Liver (tissue), 9 donors: ENCODE results near the gene TRHDE. TPM values are rescaled to one million over a fixed set of nuclear protein-coding genes. Genes with fewer than 3 reads are reported as not detected.
"Not testable (repeated sequence)": the region's sequence is repeated elsewhere in the genome, so short reads cannot be mapped to it uniquely, and the experiment has no call there.

Experiments used
- DNase-seq: peaks from one replicate; pipeline ENCODE4 v3.0.0-alpha.2; 2017; ENCODE audit warnings: low spot score
- H3K27ac ChIP-seq, 2 donors: one replicate each; pipeline ENCODE4 v1.7.0; 2013; ENCODE audit warnings: inconsistent platforms in 2 of 2, low read length in 2 of 2, control low read depth in 1 of 2, low read depth in 1 of 2, mild to moderate bottlenecking in 1 of 2
- H3K27me3 ChIP-seq, 4 donors: one replicate each; pipeline versions ENCODE4 v1.6.1 to v1.7.0; 2013; ENCODE audit warnings: low read length in 3 of 4, inconsistent platforms in 1 of 4, mild to moderate bottlenecking in 1 of 4, moderate library complexity in 1 of 4; ENCODE audit not compliant: control insufficient read depth in 4 of 4, insufficient read depth in 4 of 4
- H3K36me3 ChIP-seq, 4 donors: one replicate each; pipeline versions ENCODE4 v1.6.1 to v1.7.0; 2013; ENCODE audit warnings: low read length in 3 of 4, mild to moderate bottlenecking in 3 of 4, low read depth in 1 of 4, moderate library complexity in 1 of 4; ENCODE audit not compliant: control insufficient read depth in 4 of 4, insufficient read depth in 3 of 4
- H3K4me1 ChIP-seq, 4 donors: one replicate each; pipeline versions ENCODE4 v1.6.1 to v1.7.0; 2013; ENCODE audit warnings: low read length in 3 of 4, mild to moderate bottlenecking in 3 of 4, moderate library complexity in 1 of 4; ENCODE audit not compliant: control insufficient read depth in 4 of 4, insufficient read depth in 4 of 4
- H3K4me3 ChIP-seq, 3 donors: one replicate each; pipeline versions ENCODE4 v1.6.1 to v1.7.0; 2013; ENCODE audit warnings: low read length in 3 of 3, control low read depth in 1 of 3, low read depth in 1 of 3, mild to moderate bottlenecking in 1 of 3
- H3K9ac ChIP-seq, 2 donors: one replicate each; pipeline ENCODE4 v1.7.0; 2013; ENCODE audit warnings: low read length in 2 of 2, mild to moderate bottlenecking in 2 of 2, moderate library complexity in 2 of 2, control low read depth in 1 of 2, low read depth in 1 of 2
- H3K9me3 ChIP-seq, 4 donors: one replicate each; pipeline versions ENCODE4 v1.6.1 to v1.7.0; 2013; ENCODE audit warnings: low read length in 3 of 4; ENCODE audit not compliant: control insufficient read depth in 4 of 4
- ATF3 ChIP-seq: IDR thresholded peaks from 2 replicates; pipeline ENCODE4 v1.6.1; 2016; ENCODE audit warnings: antibody characterized with exemption
- EGR1 ChIP-seq, 2 donors: IDR thresholded peaks; 2 replicates each; pipeline ENCODE4 v1.6.1; 2016 to 2018; ENCODE audit warnings: antibody characterized with exemption in 2 of 2, low read depth in 2 of 2
- GABPA ChIP-seq, 2 donors: IDR thresholded peaks in 1 of 2; conservative IDR thresholded peaks in 1 of 2; 2 replicates each; pipeline ENCODE4 v1.6.1; 2016; ENCODE audit warnings: antibody characterized with exemption in 2 of 2, mild to moderate bottlenecking in 1 of 2, moderate library complexity in 1 of 2
- HNF4A ChIP-seq, 2 donors: conservative IDR thresholded peaks; 2 replicates each; pipeline ENCODE4 v1.6.1; 2016; ENCODE audit warnings: antibody characterized with exemption in 2 of 2, mild to moderate bottlenecking in 2 of 2
- JUND ChIP-seq, 2 donors: IDR thresholded peaks; 2 replicates each; pipeline ENCODE4 v1.6.1; 2016; ENCODE audit warnings: antibody characterized with exemption in 2 of 2
- NR2F2 ChIP-seq: IDR thresholded peaks from 2 replicates; pipeline ENCODE4 v1.6.1; 2016; ENCODE audit warnings: antibody characterized with exemption
- REST ChIP-seq: IDR thresholded peaks from 2 replicates; pipeline ENCODE4 v1.6.1; 2016; ENCODE audit warnings: antibody characterized with exemption, mild to moderate bottlenecking
- RXRA ChIP-seq, 2 donors: IDR thresholded peaks; 2 replicates each; pipeline ENCODE4 v1.6.1; 2017 to 2018; ENCODE audit warnings: antibody characterized with exemption in 2 of 2, mild to moderate bottlenecking in 1 of 2
- SP1 ChIP-seq: IDR thresholded peaks from 2 replicates; pipeline ENCODE4 v1.6.1; 2018; ENCODE audit warnings: antibody characterized with exemption, mild to moderate bottlenecking
- TAF1 ChIP-seq: conservative IDR thresholded peaks from 2 replicates; pipeline ENCODE4 v1.6.1; 2016; ENCODE audit warnings: antibody characterized with exemption, mild to moderate bottlenecking
- YY1 ChIP-seq: IDR thresholded peaks from 2 replicates; pipeline ENCODE4 v1.6.1; 2016; ENCODE audit warnings: antibody characterized with exemption, mild to moderate bottlenecking
- ZBTB33 ChIP-seq: IDR thresholded peaks from 2 replicates; pipeline ENCODE4 v1.6.1; 2016; ENCODE audit warnings: antibody characterized with exemption
- WGBS: extraction: QIAGEN DNeasy Blood & Tissue Kit; methylation state at CpG from one replicate; pipeline ENCODE4 v1.1.7; 2013; 5-methylcytosine and 5-hydroxymethylcytosine counted together
- polyA plus RNA-seq, 2 donors: library from polyadenylated mRNA; stranded (reverse) in 1 of 2; unstranded in 1 of 2; fragments of 200-250 nt in 1 of 2; fragments of >200 nt in 1 of 2; fragmentation: Nextera tagmentation in 1 of 2; extraction: Ambion mirVana in 1 of 2; gene quantifications; one replicate each; pipeline versions ENCODE4 v1.2.1 to v1.2.3, GENCODE V29; 2013 to 2015
- total RNA-seq, 2 donors: library from RNA; depleted of rRNA; stranded (reverse); fragments of >200 nt; gene quantifications; one replicate each; pipeline ENCODE4 v1.2.3, GENCODE V29; 2014
- TF ChIP-seq, protein P1 (sequence below): fragments of 150-350 bp; IDR thresholded peaks from 2 replicates; pipeline ENCODE4 v1.5.1; 2017; ENCODE audit warnings: improper control_type of control experiment, low read depth, low read length; ENCODE audit not compliant: missing input control
- TF ChIP-seq, protein P2 (sequence below): IDR thresholded peaks from 2 replicates; pipeline ENCODE4 v1.6.1; 2016; ENCODE audit warnings: antibody characterized with exemption
- donor health status: healthy.
- donor health status: healthy.
- donor health status: healthy.
- donor health status: healthy.
- donor health status: healthy.

The TRHDE gene
- total and polyA plus RNA-seq, 4 donors, result 0.05 to 0.17 (median 0.14) TPM; not detected in 1

- Histone ChIP-seq H3K27ac (no peak overlapping the region), H3K27me3 (no peaks in the 10 kb centered on the region), H3K36me3 (no peaks in the 10 kb centered on the region), H3K4me1 (no peaks in the 10 kb centered on the region), H3K9ac (no peak overlapping the region), H3K4me3 (no peak overlapping the region), H3K9me3 (peaks cover 0 to 3% (median 0%) of the 10 kb centered on the region in 4 donors)
- no peak for DNase-seq
- WGBS, result 92% methylated on average over 1 of the region's 1 CpG
- TF ChIP-seq JUND (IDR thresholded peaks at IDR 0.05) (no peak), TAF1 (no peak), RXRA (IDR thresholded peaks at IDR 0.05) (no peak), SP1 (no peak), YY1 (no peak)
Measured at GRCh38 chr12:72699362-72699761, 427.2 kb downstream of the TRHDE start.

DNA sequence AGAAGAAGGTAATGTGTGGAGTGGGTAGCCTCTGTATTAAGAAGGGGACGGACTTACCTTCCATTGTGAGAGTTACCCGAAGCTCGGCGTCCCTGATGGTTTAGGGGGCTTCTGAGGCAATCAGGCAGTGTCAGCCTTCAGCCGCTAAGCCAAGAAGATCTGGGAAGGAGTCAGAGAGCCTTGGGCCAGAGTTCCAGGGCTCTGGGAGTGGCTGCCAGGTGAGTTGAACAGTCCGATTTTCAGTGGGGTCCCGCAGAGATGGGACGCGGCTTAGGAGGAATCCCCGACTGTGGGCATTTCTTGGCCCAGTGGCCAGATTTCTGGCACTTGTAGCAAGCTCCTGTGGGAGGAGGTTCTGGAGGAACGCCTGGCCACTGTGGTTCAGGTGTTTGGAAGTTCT is 439.9 kb downstream of the TRHDE start:
- not testable (repeated sequence) for H3K9me3 ChIP-seq, H3K4me3 ChIP-seq, H3K36me3 ChIP-seq, H3K27ac ChIP-seq, H3K9ac ChIP-seq, DNase-seq, H3K4me1 ChIP-seq, H3K27me3 ChIP-seq
- WGBS, result 94% methylated on average over 11 of the region's 11 CpGs

DNA sequence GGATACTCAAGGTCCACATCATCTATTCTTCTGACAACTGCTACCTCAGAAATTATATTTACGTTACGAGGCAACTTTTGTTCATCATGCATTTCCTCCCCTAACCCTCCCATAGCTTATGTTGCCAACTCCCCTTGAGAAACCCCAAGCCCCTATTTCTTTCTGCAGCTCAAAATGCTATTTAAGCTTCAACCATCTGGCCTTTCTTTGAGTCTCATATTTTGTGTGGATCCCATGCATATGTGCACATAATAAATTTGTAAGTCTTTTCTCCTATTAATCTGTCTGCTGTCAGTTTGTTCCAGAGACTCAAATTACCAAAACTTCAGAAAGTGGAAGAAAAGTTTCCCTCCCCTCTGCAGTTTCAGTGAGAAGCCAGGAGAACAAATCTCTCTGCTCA is 444.1 kb downstream of the TRHDE start:
- no peak overlapping the region for H3K9ac ChIP-seq
- H3K4me1 ChIP-seq, result no peaks in the 10 kb centered on the region
- no peak overlapping the region for H3K27ac ChIP-seq
- H3K27me3 ChIP-seq, result no peaks in the 10 kb centered on the region
- H3K9me3 ChIP-seq, result no peaks in the 10 kb centered on the region
- no peaks in the 10 kb centered on the region for H3K36me3 ChIP-seq
- H3K4me3 ChIP-seq, result no peak overlapping the region
- no peak for TF ChIP-seq NR2F2
- TF ChIP-seq HNF4A (conservative IDR thresholded peaks at IDR 0.05), result no peak
- no peak for TF ChIP-seq GABPA (IDR thresholded peaks at IDR 0.05 in 1 of 2, conservative IDR thresholded peaks at IDR 0.05 in 1 of 2)
- TF ChIP-seq SP1, result no peak
- no peak for TF ChIP-seq RXRA (IDR thresholded peaks at IDR 0.05)
- TF ChIP-seq TAF1, result no peak
- TF ChIP-seq EGR1 (IDR thresholded peaks at IDR 0.05; ENCODE audit: low read depth in 2 of 2), result no peak
- TF ChIP-seq ATF3, result no peak
- TF ChIP-seq, protein P1, sequence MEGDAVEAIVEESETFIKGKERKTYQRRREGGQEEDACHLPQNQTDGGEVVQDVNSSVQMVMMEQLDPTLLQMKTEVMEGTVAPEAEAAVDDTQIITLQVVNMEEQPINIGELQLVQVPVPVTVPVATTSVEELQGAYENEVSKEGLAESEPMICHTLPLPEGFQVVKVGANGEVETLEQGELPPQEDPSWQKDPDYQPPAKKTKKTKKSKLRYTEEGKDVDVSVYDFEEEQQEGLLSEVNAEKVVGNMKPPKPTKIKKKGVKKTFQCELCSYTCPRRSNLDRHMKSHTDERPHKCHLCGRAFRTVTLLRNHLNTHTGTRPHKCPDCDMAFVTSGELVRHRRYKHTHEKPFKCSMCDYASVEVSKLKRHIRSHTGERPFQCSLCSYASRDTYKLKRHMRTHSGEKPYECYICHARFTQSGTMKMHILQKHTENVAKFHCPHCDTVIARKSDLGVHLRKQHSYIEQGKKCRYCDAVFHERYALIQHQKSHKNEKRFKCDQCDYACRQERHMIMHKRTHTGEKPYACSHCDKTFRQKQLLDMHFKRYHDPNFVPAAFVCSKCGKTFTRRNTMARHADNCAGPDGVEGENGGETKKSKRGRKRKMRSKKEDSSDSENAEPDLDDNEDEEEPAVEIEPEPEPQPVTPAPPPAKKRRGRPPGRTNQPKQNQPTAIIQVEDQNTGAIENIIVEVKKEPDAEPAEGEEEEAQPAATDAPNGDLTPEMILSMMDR, result no peak
- TF ChIP-seq, protein P2, sequence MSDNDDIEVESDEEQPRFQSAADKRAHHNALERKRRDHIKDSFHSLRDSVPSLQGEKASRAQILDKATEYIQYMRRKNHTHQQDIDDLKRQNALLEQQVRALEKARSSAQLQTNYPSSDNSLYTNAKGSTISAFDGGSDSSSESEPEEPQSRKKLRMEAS, result no peak
- no peak for TF ChIP-seq JUND (IDR thresholded peaks at IDR 0.05)
- TF ChIP-seq REST, result no peak
- no peak for TF ChIP-seq ZBTB33
- no peak for TF ChIP-seq YY1
- no peak for DNase-seq
- 94% methylated on average over 2 of the region's 2 CpGs for WGBS
